Left lung (tissue), 14 donors: ENCODE data around the gene KCNV2. TPM values are rescaled to one million over a fixed set of nuclear protein-coding genes. Genes with fewer than 3 reads are reported as not detected.

ENCODE experiments used
- ATAC-seq: fragments of 200-7000 bp; cut with Tn5 transposase; one replicate; pipeline ENCODE4 v1.9.1; 2020; ENCODE audit warnings: moderate library complexity
- DNase-seq, 4 donors: peaks; one replicate each; pipeline ENCODE4 v3.0.0-alpha.2; 2013 to 2020
- H3K27ac ChIP-seq, 2 donors: fragments of 200-600 bp; sonication (generic) in 1 of 2; one replicate each; pipeline versions ENCODE4 v1.5.0 to v1.8.0; 2020 to 2021
- H3K27me3 ChIP-seq, 2 donors: fragments of 200-600 bp; sonication (generic) in 1 of 2; one replicate each; pipeline versions ENCODE4 v1.5.0 to v1.8.0; 2020 to 2021
- H3K36me3 ChIP-seq, 2 donors: fragments of 200-600 bp; sonication (generic) in 1 of 2; one replicate each; pipeline versions ENCODE4 v1.5.0 to v1.8.0; 2020 to 2021
- H3K4me1 ChIP-seq, 2 donors: fragments of 200-600 bp; one replicate each; pipeline ENCODE4 v1.8.0; 2021
- H3K4me3 ChIP-seq, 2 donors: fragments of 200-600 bp; sonication (generic) in 1 of 2; one replicate each; pipeline versions ENCODE4 v1.5.0 to v1.8.0; 2020 to 2021; ENCODE audit warnings: mild to moderate bottlenecking in 1 of 2
- H3K9me3 ChIP-seq, 2 donors: fragments of 200-600 bp; sonication (generic) in 1 of 2; one replicate each; pipeline versions ENCODE4 v1.5.0 to v1.8.0; 2020 to 2021
- intact Hi-C, 2 donors: fragments of 100-400 bp; cut with DNase I; formaldehyde crosslinking; loops; one replicate each; pipeline versions ENCODE4 v1.11.2 to v1.14.2; 2022
- long read RNA-seq, 12 donors: library from polyadenylated mRNA in 2 of 12; unstranded in 2 of 12; transcript quantifications; one replicate each; pipeline ENCODE4 v2.0.0 and lab custom pipeline, GENCODE V29; 2019 to 2026
- polyA plus RNA-seq, 6 donors: library from polyadenylated mRNA; unstranded; fragments of 120-200 nt; gene quantifications; one replicate each; pipeline ENCODE4 v1.2.1, GENCODE V29; 2013; ENCODE audit not compliant: insufficient read length in 6 of 6
- total RNA-seq, 2 donors: library from RNA; stranded (reverse); fragmentation: NEBNext Ultra II Directional; extraction: Animal tissue kit (Norgen Biotek cat#: 25700); gene quantifications; one replicate each; pipeline ENCODE4 v1.2.1, GENCODE V29; 2021
- TF ChIP-seq, protein P1 (sequence below), 2 donors: fragments of 200-600 bp; sonication (generic) in 1 of 2; IDR thresholded peaks; one replicate each; pipeline versions ENCODE4 v1.5.0 to v1.8.0; 2021; ENCODE audit warnings: antibody characterized with exemption in 2 of 2
- donor health status: DM: no; HTN: yes; CAD: no.
- donor health status: DM: no; HTN: no; CAD: no.

KCNV2 gene
- not detected for total RNA-seq
- under 1 TPM; 0.17 to 0.31 (median 0.25) TPM for polyA plus RNA-seq
- long read RNA-seq, donor 1: 0 reads
- long read RNA-seq, donor 2: 0 reads
- long read RNA-seq, donor 3: 0 reads
- long read RNA-seq, donor 4: 0 reads
- long read RNA-seq, donor 5: 0 reads
- long read RNA-seq, donor 6: 0 reads
- long read RNA-seq, donor 7: 0 reads
- long read RNA-seq, donor 8, partial matches to known transcripts: 76 of 84 reads
- long read RNA-seq, donor 8, other reads (novel, unspliced or antisense): 8 of 84 reads
- long read RNA-seq, donor 9: 0 reads
- long read RNA-seq, donor 10: 0 reads
- long read RNA-seq, donor 11: 0 reads
- long read RNA-seq, donor 12: 0 reads

DNA sequence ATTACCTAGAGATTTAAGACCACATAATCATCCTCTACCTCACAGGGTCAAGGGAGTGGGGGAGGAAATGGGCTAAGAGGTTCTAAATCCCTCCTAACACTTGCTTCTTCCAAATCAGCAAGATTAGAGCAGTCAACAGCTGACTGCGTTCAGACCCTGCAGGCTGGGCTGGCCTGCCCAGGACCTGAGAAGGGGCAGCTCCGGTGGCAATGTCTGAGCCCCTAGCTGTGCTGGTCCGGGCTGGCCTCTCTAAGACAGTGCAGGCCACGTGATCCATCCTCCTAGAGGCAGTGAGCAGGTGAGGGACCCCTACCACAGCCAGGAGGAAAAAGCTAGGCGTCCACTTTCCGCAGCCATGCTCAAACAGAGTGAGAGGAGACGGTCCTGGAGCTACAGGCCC lies at the start of gene KCNV2:
Gene KCNV2 (plus strand): TSS at position 126 of the 400 bp plus-strand sequence. CDS start 230 bp downstream, at position 356.
- Histone ChIP-seq H3K27me3 (no peaks in the 10 kb centered on the region), H3K27ac (no peak within 1 kb of the TSS), H3K4me3 (no peak within 1 kb of the TSS), H3K4me1 (no peaks in the 10 kb centered on the region), H3K9me3 (peaks cover 0 to 9% of the 10 kb centered on the region in 2 donors), H3K36me3 (peaks cover 0 to 10% of the 10 kb centered on the region in 2 donors)
- peak in 1 of 4 donors; percentile 47 for DNase-seq
- TF ChIP-seq, protein P1, sequence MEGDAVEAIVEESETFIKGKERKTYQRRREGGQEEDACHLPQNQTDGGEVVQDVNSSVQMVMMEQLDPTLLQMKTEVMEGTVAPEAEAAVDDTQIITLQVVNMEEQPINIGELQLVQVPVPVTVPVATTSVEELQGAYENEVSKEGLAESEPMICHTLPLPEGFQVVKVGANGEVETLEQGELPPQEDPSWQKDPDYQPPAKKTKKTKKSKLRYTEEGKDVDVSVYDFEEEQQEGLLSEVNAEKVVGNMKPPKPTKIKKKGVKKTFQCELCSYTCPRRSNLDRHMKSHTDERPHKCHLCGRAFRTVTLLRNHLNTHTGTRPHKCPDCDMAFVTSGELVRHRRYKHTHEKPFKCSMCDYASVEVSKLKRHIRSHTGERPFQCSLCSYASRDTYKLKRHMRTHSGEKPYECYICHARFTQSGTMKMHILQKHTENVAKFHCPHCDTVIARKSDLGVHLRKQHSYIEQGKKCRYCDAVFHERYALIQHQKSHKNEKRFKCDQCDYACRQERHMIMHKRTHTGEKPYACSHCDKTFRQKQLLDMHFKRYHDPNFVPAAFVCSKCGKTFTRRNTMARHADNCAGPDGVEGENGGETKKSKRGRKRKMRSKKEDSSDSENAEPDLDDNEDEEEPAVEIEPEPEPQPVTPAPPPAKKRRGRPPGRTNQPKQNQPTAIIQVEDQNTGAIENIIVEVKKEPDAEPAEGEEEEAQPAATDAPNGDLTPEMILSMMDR (IDR thresholded peaks at IDR 0.05): no peak
- no peak for ATAC-seq
- intact Hi-C loops: no loop called here

DNA sequence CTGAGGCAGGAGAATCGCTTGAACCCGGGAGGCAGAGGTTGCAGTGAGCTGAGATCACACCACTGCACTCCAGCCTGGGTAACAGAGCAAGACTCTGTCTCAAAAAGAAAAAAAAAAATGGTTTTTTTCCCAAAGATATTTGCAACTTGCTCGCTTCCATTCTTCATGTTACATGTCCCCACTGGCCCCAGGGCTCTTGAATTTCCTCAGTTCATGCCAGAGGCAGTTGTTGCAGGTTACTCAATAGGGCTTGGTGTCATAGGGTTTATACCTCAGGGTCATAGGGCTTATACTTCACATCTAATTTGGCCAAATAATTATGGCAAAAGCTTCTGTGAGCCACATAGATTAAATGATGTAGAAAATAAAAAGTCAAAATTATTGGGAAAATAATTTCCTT lies 44.1 kb upstream of the KCNV2 start:
- no peaks in the 10 kb centered on the region for H3K4me1 ChIP-seq
- H3K9me3 ChIP-seq: no peaks in the 10 kb centered on the region
- TF ChIP-seq, protein P1 (IDR thresholded peaks at IDR 0.05): no peak
- no peaks in the 10 kb centered on the region for H3K27me3 ChIP-seq
- no peak overlapping the region for H3K4me3 ChIP-seq
- H3K36me3 ChIP-seq: no peaks in the 10 kb centered on the region
- H3K27ac ChIP-seq: no peak overlapping the region
- no peak for ATAC-seq
- intact Hi-C loops: no loop called here
- no peak for DNase-seq

DNA sequence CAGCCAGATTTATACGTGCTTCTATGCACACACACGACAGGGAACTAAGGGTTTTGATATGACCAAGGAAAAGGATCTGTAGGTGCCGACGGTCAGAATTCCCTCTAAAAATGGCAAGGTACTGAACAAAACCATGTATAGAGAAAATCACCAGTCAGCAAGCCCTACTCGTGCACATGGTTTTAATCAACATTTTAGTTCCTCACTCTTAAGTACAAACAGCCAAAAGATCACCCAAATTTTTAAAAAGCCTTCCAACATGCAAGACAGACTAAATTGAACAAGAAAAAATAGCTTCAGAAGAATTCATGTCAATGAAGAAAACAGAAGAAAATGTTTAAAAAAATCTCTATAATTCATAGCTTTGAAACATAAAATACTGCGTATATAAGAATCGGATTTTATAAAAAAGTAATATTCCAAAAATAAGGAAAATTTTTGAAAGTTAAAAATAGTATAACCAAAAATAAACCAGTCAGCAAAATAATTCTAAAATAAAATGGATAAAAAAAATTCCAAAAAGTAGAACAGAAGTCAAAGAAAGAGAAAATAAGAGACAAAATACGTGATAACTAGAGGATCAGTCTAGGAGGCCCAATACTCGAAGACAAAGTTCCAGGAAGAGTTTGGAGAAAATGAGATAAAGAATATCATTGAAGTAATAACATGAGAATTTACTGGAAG lies 43.0 kb upstream of the KCNV2 start:
- Histone ChIP-seq H3K4me1 (no peaks in the 10 kb centered on the region), H3K4me3 (no peak overlapping the region), H3K27ac (no peak overlapping the region), H3K9me3 (no peaks in the 10 kb centered on the region), H3K36me3 (no peaks in the 10 kb centered on the region), H3K27me3 (no peaks in the 10 kb centered on the region)
- no peak for ATAC-seq
- intact Hi-C loops: no loop called here
- TF ChIP-seq, protein P1 (IDR thresholded peaks at IDR 0.05): no peak
- DNase-seq: no peak

DNA sequence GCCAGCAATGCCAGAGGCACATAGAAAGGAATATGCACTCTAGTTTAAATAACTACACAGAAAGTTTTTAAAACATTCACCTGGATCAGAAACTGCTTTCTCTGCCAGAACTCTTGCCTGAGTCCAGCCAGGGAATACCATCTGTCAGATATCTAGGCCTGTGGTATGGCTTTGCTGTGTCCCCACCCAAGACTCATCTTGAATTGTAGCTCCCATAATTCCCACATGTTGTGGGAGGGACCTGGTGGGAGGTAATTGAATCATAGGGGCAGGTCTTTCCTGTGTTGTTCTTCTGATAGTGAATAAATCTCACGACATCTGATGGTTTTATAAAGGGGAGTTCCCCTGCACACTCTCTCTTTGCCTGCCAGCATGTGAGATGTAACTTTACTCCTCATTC lies 41.5 kb upstream of the KCNV2 start:
- no peak for ATAC-seq
- intact Hi-C loops: no loop called here
- Histone ChIP-seq H3K36me3 (no peaks in the 10 kb centered on the region), H3K27ac (no peak overlapping the region), H3K4me3 (no peak overlapping the region), H3K9me3 (no peaks in the 10 kb centered on the region), H3K4me1 (no peaks in the 10 kb centered on the region), H3K27me3 (no peaks in the 10 kb centered on the region)
- DNase-seq: no peak
- TF ChIP-seq, protein P1 (IDR thresholded peaks at IDR 0.05): no peak

DNA sequence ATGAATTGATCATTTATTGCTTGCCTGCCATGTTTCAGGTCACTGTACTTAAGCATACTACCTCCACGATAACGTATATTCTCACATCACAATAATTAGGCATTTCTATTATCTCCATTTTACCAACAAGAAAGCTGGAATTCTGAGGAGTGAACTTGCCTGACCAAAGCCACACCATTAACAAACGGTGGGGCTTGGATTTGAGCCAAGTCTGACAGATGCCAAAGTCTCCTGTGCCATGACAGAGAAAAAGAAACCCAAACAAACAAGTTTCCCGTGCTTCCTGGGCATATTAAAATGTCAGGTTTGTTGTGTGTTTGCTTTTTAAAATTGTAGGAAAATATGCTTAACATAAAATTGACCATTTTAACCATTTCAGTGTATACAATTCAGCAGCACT lies 40.8 kb upstream of the KCNV2 start:
- Histone ChIP-seq H3K27ac (no peak overlapping the region), H3K36me3 (no peaks in the 10 kb centered on the region)

More for the DNA sequence above, 40.8 kb upstream of the KCNV2 start:
- DNase-seq: no peak
- intact Hi-C loops: no loop called here
- TF ChIP-seq, protein P1 (IDR thresholded peaks at IDR 0.05): no peak
- Histone ChIP-seq H3K9me3 (no peaks in the 10 kb centered on the region), H3K27me3 (no peaks in the 10 kb centered on the region), H3K4me3 (no peak overlapping the region), H3K4me1 (no peaks in the 10 kb centered on the region)
- ATAC-seq: no peak
